Ovary (tissue), 9 donors: ENCODE data around the gene CDAN1. TPM values are rescaled to one million over a fixed set of nuclear protein-coding genes. Genes with fewer than 3 reads are reported as not detected.
A peak's percentile ranks its signal among the peaks of the same experiment; 100 is the strongest.

Experiments
- DNase-seq, 5 donors: peaks; one replicate each; pipeline ENCODE4 v3.0.0-alpha.2; 2019 to 2020
- H3K27ac ChIP-seq, 2 donors: fragments of 200-600 bp; one replicate each; pipeline versions ENCODE4 v1.5.1 to v1.8.0; 2019 to 2022
- H3K27me3 ChIP-seq: fragments of 200-600 bp; one replicate; pipeline ENCODE4 v1.8.0; 2022
- H3K36me3 ChIP-seq: fragments of 200-600 bp; sonication (generic); one replicate; pipeline ENCODE4 v1.5.1; 2019
- H3K4me1 ChIP-seq: one replicate; pipeline ENCODE4 v1.8.1; 2013; ENCODE audit warnings: mild to moderate bottlenecking, moderate library complexity; ENCODE audit not compliant: insufficient read depth
- H3K4me3 ChIP-seq: fragments of 200-600 bp; sonication (generic); one replicate; pipeline ENCODE4 v1.5.1; 2017
- H3K9me3 ChIP-seq, 2 donors: fragments of 200-600 bp in 1 of 2; sonication (generic) in 1 of 2; one replicate each; pipeline versions ENCODE4 v1.5.1 to v1.8.1; 2013 to 2019; ENCODE audit warnings: mild to moderate bottlenecking in 1 of 2, moderate library complexity in 1 of 2
- EP300 ChIP-seq: sonication (generic); formaldehyde crosslinking; IDR thresholded peaks from one replicate; pipeline ENCODE4 v1.6.1; 2017; ENCODE audit warnings: antibody characterized with exemption
- POLR2A ChIP-seq: fragments of 450-650 bp; IDR thresholded peaks from one replicate; pipeline ENCODE4 v1.6.1; 2017; ENCODE audit warnings: antibody characterized with exemption, mild to moderate bottlenecking, moderate library complexity
- WGBS, 3 donors: extraction: QIAGEN DNeasy Blood & Tissue Kit in 1 of 3; methylation state at CpG; one replicate each; pipeline versions ENCODE4 v1.1.5 to v1.1.7; 2013 to 2017; 5-methylcytosine and 5-hydroxymethylcytosine counted together
- intact Hi-C, 4 donors: fragments of 100-400 bp; cut with DNase I; formaldehyde crosslinking; loops; one replicate each; pipeline versions ENCODE4 v1.11.0 to v1.15.1; 2022 to 2023
- polyA plus RNA-seq, 2 donors: library from polyadenylated mRNA; stranded (reverse); fragments of 200-250 nt in 1 of 2; fragments of 350-450 nt in 1 of 2; fragmentation: Illumina TruSeq in 1 of 2; extraction: RNeasy Lipid Tissue Mini Kit (QIAGEN cat#74804) in 1 of 2; gene quantifications; one replicate each; pipeline ENCODE4 v1.2.3, GENCODE V29; 2013 to 2014
- total RNA-seq, 7 donors: library from RNA; depleted of rRNA in 2 of 7; stranded (reverse); fragments of >200 nt in 2 of 7; fragmentation: NEBNext Ultra II Directional in 3 of 7; extraction: Animal tissue kit (Norgen Biotek cat#: 25700) in 3 of 7; gene quantifications; one replicate each; pipeline versions ENCODE4 v1.1.0 to v1.2.4, GENCODE V29; 2016 to 2023
- TF ChIP-seq, protein P1 (sequence below), 3 donors: fragments of 450-650 bp in 2 of 3; fragments of 200-600 bp in 1 of 3; IDR thresholded peaks; one replicate each; pipeline versions ENCODE4 v1.5.1 to v1.8.0; 2016 to 2022; ENCODE audit warnings: antibody characterized with exemption in 3 of 3, mild to moderate bottlenecking in 1 of 3
- donor health status: DM: no; HTN: no; CAD: no; lungs with moderate emphysema.
- donor health status: DM: no; HTN: no; CAD: no.
- donor health status: Bipolar disorder and iron deficiency.
- donor health status: DM: yes; HTN: yes; CAD: no.
- donor health status: DM: no; HTN: no; CAD: no.
- donor health status: DM: yes; HTN: yes; CAD: no.

CDAN1 gene
- total and polyA plus RNA-seq, 9 donors = 7.5 to 50.6 (median 25.9) TPM

DNA sequence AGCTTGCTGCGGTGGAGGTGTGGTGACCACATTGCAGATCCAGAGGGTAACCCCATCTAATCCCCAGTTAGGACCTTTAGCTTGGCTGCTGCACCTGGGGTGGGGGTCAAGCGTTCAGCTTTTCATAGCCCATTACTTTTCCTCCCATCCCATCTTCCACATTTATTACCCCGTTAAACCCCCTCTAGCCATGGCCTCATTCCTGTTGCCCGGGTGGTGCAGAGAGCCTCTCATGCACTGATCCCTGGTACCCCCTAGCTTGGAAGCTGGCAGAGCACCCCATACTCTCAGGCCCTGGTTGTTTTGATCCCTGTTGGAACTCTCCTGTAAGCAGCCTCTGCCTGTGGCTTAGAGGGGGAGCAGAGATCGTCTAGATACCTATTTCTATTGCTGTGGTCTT lies 20.8 kb downstream of the CDAN1 start:
- TF ChIP-seq POLR2A (no peak), EP300 (no peak)
- TF ChIP-seq, protein P1, sequence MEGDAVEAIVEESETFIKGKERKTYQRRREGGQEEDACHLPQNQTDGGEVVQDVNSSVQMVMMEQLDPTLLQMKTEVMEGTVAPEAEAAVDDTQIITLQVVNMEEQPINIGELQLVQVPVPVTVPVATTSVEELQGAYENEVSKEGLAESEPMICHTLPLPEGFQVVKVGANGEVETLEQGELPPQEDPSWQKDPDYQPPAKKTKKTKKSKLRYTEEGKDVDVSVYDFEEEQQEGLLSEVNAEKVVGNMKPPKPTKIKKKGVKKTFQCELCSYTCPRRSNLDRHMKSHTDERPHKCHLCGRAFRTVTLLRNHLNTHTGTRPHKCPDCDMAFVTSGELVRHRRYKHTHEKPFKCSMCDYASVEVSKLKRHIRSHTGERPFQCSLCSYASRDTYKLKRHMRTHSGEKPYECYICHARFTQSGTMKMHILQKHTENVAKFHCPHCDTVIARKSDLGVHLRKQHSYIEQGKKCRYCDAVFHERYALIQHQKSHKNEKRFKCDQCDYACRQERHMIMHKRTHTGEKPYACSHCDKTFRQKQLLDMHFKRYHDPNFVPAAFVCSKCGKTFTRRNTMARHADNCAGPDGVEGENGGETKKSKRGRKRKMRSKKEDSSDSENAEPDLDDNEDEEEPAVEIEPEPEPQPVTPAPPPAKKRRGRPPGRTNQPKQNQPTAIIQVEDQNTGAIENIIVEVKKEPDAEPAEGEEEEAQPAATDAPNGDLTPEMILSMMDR (IDR thresholded peaks at IDR 0.05) = no peak
- H3K27ac ChIP-seq = no peak overlapping the region
- H3K4me1 ChIP-seq = no peaks in the 10 kb centered on the region
- H3K4me3 ChIP-seq = no peak overlapping the region
- peak in 1 of 5 donors; percentile 12 for DNase-seq
- no peaks in the 10 kb centered on the region for H3K27me3 ChIP-seq
- intact Hi-C loops = no loop called here
- no peaks in the 10 kb centered on the region for H3K36me3 ChIP-seq
- WGBS, 3 donors = 92 to 94% (median 94%) methylated on average over 5 of the region's 5 CpGs
- no peaks in the 10 kb centered on the region for H3K9me3 ChIP-seq

DNA sequence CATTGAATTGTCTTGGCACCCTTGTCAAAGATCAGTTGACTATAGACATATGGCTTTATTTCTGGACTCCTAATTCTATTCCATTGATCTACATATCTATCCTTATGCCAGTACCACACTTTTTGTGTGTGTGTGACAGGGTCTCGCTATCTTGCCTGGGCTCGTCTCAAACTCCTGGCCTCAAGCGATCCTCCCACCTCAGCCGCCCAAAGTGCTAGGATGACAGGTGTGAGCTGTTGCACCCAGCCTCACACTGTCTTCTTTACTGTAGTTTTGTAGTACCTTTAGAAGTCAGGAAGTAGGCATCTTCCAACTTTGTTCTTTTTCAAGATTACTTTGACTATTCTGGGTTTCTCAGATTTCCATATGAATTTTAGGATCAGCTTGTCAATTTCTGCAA lies 24.3 kb downstream of the CDAN1 start:
- H3K36me3 ChIP-seq = no peaks in the 10 kb centered on the region
- H3K9me3 ChIP-seq = no peaks in the 10 kb centered on the region
- no peak overlapping the region for H3K4me3 ChIP-seq
- no peak for DNase-seq
- H3K27ac ChIP-seq = no peak overlapping the region
- TF ChIP-seq POLR2A = no peak
- no peak for TF ChIP-seq EP300
- TF ChIP-seq, protein P1 (IDR thresholded peaks at IDR 0.05) = no peak
- H3K27me3 ChIP-seq = no peaks in the 10 kb centered on the region
- intact Hi-C loops = no loop called here
- WGBS, 3 donors = 92 to 97% (median 94%) methylated on average over 4 of the region's 4 CpGs
- no peaks in the 10 kb centered on the region for H3K4me1 ChIP-seq

DNA sequence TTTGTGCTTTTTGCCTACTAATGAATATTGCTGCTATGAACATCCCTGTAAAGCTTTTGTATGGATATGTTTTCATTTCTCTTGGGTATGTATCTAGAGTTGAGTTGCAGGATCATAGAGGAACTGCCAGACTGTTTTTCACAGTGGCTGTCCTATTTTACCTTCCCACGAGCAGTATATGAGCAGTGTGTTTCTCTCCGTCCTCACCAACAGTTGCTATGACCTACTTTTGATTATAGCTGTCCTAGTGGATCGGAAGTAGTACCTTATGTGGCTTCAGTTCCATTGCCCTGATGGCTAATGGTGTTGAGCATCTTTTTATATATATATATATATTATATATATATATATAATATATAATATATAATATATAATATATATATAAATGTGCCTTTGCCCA lies 25.2 kb downstream of the CDAN1 start:
- TF ChIP-seq, protein P1 (IDR thresholded peaks at IDR 0.05) = no peak
- 92 to 95% (median 92%) methylated on average over 3 of the region's 3 CpGs for WGBS, 3 donors
- H3K4me3 ChIP-seq = no peak overlapping the region

DNA sequence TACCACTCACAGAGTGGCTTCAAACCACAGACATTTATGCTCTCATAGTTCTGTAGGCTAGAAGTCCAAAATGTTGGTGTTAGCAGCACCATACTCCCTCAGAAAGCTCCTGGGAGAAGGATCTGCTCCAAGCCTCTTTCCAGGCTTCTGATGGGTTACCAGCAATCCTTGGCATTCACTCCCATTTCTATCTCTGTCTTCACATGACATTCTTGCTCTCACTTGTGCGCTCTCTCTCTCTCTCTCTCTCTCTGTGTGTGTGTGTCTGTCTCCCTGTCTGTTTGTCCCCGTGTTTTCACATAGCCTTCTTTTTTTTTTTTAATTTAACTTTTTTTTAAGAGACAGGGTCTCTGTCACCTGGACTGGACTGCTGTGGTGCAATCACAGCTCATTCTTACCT lies 26.3 kb downstream of the CDAN1 start:
- Histone ChIP-seq H3K4me3 (no peak overlapping the region), H3K4me1 (no peaks in the 10 kb centered on the region), H3K9me3 (no peaks in the 10 kb centered on the region), H3K27ac (no peak overlapping the region), H3K27me3 (no peaks in the 10 kb centered on the region), H3K36me3 (no peaks in the 10 kb centered on the region)
- intact Hi-C loops = no loop called here
- WGBS, 3 donors = 77 to 85% (median 80%) methylated on average over 2 of the region's 2 CpGs
- DNase-seq = no peak
- TF ChIP-seq POLR2A = no peak
- TF ChIP-seq, protein P1 (IDR thresholded peaks at IDR 0.05) = no peak
- no peak for TF ChIP-seq EP300

More for the DNA sequence above, 25.2 kb downstream of the CDAN1 start:
- Histone ChIP-seq H3K27me3 (no peaks in the 10 kb centered on the region), H3K27ac (no peak overlapping the region), H3K9me3 (no peaks in the 10 kb centered on the region), H3K36me3 (no peaks in the 10 kb centered on the region), H3K4me1 (no peaks in the 10 kb centered on the region)
- intact Hi-C loops = no loop called here
- no peak for DNase-seq
